Measurements from ENCODE around the gene APBB1IP.
"Not testable (repeated sequence)": the region's sequence is repeated elsewhere in the genome, so short reads cannot be mapped to it uniquely, and the experiment has no call there.

APBB1IP gene

GRCh38 chr10:26566525-26567350 is 128.6 kb downstream of the APBB1IP start:
- no peak for DNase-seq

- no peak for DNase-seq
Measured at GRCh38 chr10:26567351-26567721, 129.2 kb downstream of the APBB1IP start.

- no peak for DNase-seq
Measured at GRCh38 chr10:26571655-26572054, 133.5 kb downstream of the APBB1IP start.

- DNase-seq, result no peak
Measured at GRCh38 chr10:26573674-26574073, 135.5 kb downstream of the APBB1IP start.

- no peak for DNase-seq
Measured at GRCh38 chr10:26574783-26575182, 136.6 kb downstream of the APBB1IP start.

GRCh38 chr10:26578371-26578770 is 140.2 kb downstream of the APBB1IP start:
- DNase-seq, result not testable (repeated sequence)

- no peak for DNase-seq
Measured at GRCh38 chr10:26579256-26580063, 141.3 kb downstream of the APBB1IP start.

- no peak for DNase-seq
Measured at GRCh38 chr10:26586211-26586610, 148.1 kb downstream of the APBB1IP start.

- DNase-seq, result no peak
Measured at GRCh38 chr10:26588611-26589010, 150.5 kb downstream of the APBB1IP start.

GRCh38 chr10:26589813-26590212 is 151.7 kb downstream of the APBB1IP start:
- not testable (repeated sequence) for DNase-seq

- no peak for DNase-seq
Measured at GRCh38 chr10:26593896-26594295, 155.8 kb downstream of the APBB1IP start.

- not testable (repeated sequence) for DNase-seq
Measured at GRCh38 chr10:26603283-26603682, 165.1 kb downstream of the APBB1IP start.

GRCh38 chr10:26604320-26605093 is 166.4 kb downstream of the APBB1IP start:
- DNase-seq, result not testable (repeated sequence)

GRCh38 chr10:26606389-26606877 is 168.3 kb downstream of the APBB1IP start:
- DNase-seq, result not testable (repeated sequence)

GRCh38 chr10:26612151-26612915 is 174.2 kb downstream of the APBB1IP start:
- no peak for DNase-seq

Measured in central memory CD4-positive, alpha-beta T cell (primary cell).